Glutamatergic neuron (in vitro differentiated cells): ENCODE measurements around the gene COL21A1. TPM values are rescaled to one million over a fixed set of nuclear protein-coding genes. Genes with fewer than 3 reads are reported as not detected.

Source experiments
- DNase-seq: peaks from one replicate; pipeline ENCODE4 v3.0.0; 2022
- H3K27ac Mint-ChIP-seq: one replicate; pipeline ENCODE4 v1.8.0; 2020; ENCODE audit warnings: mild to moderate bottlenecking, mixed read lengths, inconsistent platforms; ENCODE audit not compliant: unreplicated experiment
- H3K27me3 Mint-ChIP-seq: one replicate; pipeline ENCODE4 v1.8.0; 2020; ENCODE audit warnings: mild to moderate bottlenecking, moderate library complexity, mixed read lengths, inconsistent platforms; ENCODE audit not compliant: unreplicated experiment
- H3K36me3 Mint-ChIP-seq: one replicate; pipeline ENCODE4 v1.8.0; 2020; ENCODE audit warnings: mild to moderate bottlenecking, mixed read lengths, inconsistent platforms; ENCODE audit not compliant: unreplicated experiment
- H3K4me1 Mint-ChIP-seq: one replicate; pipeline ENCODE4 v1.8.0; 2020; ENCODE audit warnings: mild to moderate bottlenecking, low read depth, mixed read lengths, inconsistent platforms; ENCODE audit not compliant: unreplicated experiment
- H3K4me3 Mint-ChIP-seq: one replicate; pipeline ENCODE4 v1.8.0; 2020; ENCODE audit warnings: mild to moderate bottlenecking, mixed read lengths, inconsistent platforms; ENCODE audit not compliant: unreplicated experiment
- H3K9me3 Mint-ChIP-seq: one replicate; pipeline ENCODE4 v1.8.0; 2020; ENCODE audit warnings: mild to moderate bottlenecking, moderate library complexity, mixed read lengths, inconsistent platforms; ENCODE audit not compliant: unreplicated experiment
- total RNA-seq: library from RNA; stranded (reverse); fragmentation: NEBNext Ultra II Directional; extraction: Animal tissue kit (Norgen Biotek cat#: 25700); gene quantifications from one replicate; pipeline ENCODE4 v1.2.1, GENCODE V29; 2021; ENCODE audit not compliant: unreplicated experiment
- TF ChIP-seq, protein P1 (sequence below): fragments of 200-600 bp; sonication (generic); IDR thresholded peaks from one replicate; pipeline ENCODE4 v1.5.0; 2021; ENCODE audit not compliant: partially characterized antibody, unreplicated experiment

COL21A1 gene
- total RNA-seq, 1 donor from 2014 or later = 0.69 TPM

DNA sequence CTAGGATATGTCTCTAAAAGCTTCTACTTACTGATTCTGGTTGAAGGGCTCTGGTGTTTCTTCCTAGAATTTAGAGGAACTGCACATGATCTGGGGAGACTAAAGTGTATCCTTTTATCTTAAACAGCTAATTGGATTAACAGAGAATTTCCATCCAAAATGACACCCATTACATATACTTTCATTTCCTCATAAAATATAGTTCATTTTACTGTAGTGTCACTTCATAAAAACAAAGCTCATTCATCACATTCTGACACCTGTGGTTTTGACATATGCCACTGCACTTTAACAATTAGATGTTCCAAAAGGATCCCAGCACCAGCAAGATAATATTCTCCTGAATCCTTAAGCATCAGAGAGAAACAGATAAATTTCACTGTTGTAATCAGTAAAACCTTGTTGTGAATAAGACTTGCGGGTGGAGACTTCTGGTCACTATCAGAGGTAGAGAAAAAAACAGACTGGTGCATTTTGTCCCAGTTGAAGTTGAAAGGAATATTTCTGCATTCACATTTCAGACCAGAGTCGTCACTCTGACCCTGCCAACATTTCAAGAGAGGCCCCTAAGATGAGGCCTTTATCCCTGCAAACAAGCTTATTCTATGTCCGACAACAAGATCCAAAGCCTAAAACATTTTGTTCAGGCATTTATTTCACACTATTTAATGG, 196.7 kb downstream of the COL21A1 start:
- Mint-ChIP-seq H3K36me3 (no peaks in the 10 kb centered on the region), H3K4me1 (peaks cover 6% of the 10 kb centered on the region), H3K27me3 (peaks cover 2% of the 10 kb centered on the region), H3K9me3 (no peaks in the 10 kb centered on the region), H3K4me3 (no peak overlapping the region), H3K27ac (no peak overlapping the region)
- TF ChIP-seq, protein P1, sequence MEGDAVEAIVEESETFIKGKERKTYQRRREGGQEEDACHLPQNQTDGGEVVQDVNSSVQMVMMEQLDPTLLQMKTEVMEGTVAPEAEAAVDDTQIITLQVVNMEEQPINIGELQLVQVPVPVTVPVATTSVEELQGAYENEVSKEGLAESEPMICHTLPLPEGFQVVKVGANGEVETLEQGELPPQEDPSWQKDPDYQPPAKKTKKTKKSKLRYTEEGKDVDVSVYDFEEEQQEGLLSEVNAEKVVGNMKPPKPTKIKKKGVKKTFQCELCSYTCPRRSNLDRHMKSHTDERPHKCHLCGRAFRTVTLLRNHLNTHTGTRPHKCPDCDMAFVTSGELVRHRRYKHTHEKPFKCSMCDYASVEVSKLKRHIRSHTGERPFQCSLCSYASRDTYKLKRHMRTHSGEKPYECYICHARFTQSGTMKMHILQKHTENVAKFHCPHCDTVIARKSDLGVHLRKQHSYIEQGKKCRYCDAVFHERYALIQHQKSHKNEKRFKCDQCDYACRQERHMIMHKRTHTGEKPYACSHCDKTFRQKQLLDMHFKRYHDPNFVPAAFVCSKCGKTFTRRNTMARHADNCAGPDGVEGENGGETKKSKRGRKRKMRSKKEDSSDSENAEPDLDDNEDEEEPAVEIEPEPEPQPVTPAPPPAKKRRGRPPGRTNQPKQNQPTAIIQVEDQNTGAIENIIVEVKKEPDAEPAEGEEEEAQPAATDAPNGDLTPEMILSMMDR = no peak
- DNase-seq = no peak

DNA sequence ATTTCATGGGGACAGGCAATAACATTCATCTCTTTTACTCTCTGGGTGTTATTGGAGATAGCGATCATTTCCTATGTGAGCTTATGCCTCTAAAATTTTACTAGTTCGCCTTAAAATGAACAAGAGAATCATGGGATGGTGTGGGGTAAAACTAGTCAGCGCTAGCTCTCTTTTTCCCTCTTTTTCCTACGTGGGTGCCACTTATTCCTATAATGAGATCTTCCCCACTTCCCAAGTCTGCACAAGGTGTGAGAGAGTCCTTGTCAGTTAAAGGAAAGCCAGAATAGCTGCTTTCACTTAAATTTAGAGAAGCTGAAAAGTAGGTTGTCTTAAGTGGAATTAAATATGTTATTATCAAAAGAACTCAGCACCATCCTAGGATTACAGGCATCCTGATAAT, 198.8 kb downstream of the COL21A1 start:
- TF ChIP-seq, protein P1 = no peak
- Mint-ChIP-seq H3K27ac (no peak overlapping the region), H3K9me3 (no peaks in the 10 kb centered on the region), H3K4me3 (no peak overlapping the region), H3K36me3 (no peaks in the 10 kb centered on the region), H3K27me3 (no peaks in the 10 kb centered on the region), H3K4me1 (peaks cover 6% of the 10 kb centered on the region)
- no peak for DNase-seq

DNA sequence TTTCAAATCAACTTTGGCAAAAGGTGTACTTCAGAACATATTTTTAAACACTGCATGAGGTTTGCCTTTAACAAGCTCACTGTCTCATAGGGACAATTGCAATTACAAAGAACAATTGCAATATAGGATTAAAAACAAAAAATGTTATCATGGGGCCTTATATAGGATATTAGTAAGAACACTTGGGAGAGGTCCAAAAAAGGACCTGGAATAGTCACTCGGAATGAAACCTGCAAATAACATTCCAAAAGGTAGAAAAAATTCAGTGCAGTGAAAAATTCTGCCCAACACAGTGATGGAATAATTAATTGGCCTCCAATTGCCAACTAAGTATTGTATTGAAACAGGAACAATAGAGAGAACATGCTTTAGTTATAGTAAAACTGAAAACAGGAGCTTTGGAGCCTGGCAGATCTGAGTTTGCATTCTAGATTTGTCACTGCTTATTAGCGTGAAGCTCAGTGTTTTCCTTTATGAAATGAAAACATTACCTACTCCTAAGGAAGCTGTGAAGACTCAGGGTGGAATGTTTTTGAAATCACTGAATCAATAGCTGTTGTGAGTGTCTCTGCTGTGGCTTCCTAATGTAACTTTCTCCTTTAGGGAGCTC, 199.3 kb downstream of the COL21A1 start:
- no peaks in the 10 kb centered on the region for H3K36me3 Mint-ChIP-seq
- no peak overlapping the region for H3K4me3 Mint-ChIP-seq
- no peak for DNase-seq
- no peaks in the 10 kb centered on the region for H3K9me3 Mint-ChIP-seq
- no peaks in the 10 kb centered on the region for H3K27me3 Mint-ChIP-seq
- TF ChIP-seq, protein P1 = no peak
- peak overlapping the region; percentile 20 for H3K27ac Mint-ChIP-seq
- peaks cover 6% of the 10 kb centered on the region for H3K4me1 Mint-ChIP-seq

DNA sequence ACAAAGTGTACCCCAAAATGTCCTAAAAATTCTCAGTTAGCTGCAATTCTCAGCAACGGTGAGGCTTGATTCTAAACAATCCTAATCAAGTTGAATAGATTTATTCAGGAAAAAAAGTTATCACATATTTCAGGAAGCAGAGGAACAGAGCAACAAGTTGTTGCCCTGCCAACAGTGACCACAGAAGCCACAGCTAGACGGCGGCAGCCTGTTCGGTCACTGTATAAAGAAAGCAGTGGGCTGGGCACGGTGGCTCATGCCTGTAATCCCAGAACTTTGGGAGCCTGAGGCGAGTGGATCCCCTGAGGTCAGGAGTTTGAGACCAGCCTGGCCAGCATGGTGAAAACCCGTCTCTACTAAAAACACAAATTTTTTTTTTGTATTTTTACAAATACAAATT, 200.8 kb downstream of the COL21A1 start:
- Mint-ChIP-seq H3K4me1 (peaks cover 11% of the 10 kb centered on the region), H3K4me3 (no peak overlapping the region), H3K27me3 (no peaks in the 10 kb centered on the region), H3K9me3 (no peaks in the 10 kb centered on the region), H3K36me3 (no peaks in the 10 kb centered on the region), H3K27ac (no peak overlapping the region)
- TF ChIP-seq, protein P1 = no peak
- no peak for DNase-seq

DNA sequence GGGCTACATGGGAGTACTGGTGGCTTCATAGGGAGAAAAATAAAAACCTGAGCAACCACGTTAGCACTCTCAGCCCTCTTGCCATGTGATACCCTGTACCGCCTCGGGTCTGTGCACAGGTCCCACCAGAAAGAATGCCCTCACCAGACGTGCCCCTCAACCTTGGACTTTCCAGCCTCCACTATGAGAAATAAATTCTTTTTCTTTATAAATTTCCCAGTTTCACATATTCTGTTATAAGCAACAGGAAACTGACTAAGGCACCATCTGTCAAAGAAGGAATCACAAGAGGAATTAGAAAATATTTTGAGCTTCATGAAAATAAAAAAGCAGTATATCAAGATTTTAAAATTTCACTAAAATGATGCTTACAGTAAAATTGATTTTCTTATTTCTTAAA, 203.6 kb downstream of the COL21A1 start:
- no peak overlapping the region for H3K4me3 Mint-ChIP-seq
- H3K4me1 Mint-ChIP-seq = peaks cover 6% of the 10 kb centered on the region
- H3K9me3 Mint-ChIP-seq = no peaks in the 10 kb centered on the region
- no peaks in the 10 kb centered on the region for H3K36me3 Mint-ChIP-seq
- no peaks in the 10 kb centered on the region for H3K27me3 Mint-ChIP-seq
- H3K27ac Mint-ChIP-seq = no peak overlapping the region
- TF ChIP-seq, protein P1 = no peak
- no peak for DNase-seq
